Lower lobe of right lung (tissue), 2 donors: ENCODE results near the gene TBC1D22B. TPM values are rescaled to one million over a fixed set of nuclear protein-coding genes. Genes with fewer than 3 reads are reported as not detected.

ENCODE experiments used
- ATAC-seq, 2 donors: fragments of 200-7000 bp; cut with Tn5 transposase; one replicate each; pipeline ENCODE4 v1.9.1; 2020 to 2022; ENCODE audit warnings: mild to moderate bottlenecking in 2 of 2, moderate library complexity in 2 of 2
- DNase-seq: peaks from one replicate; pipeline ENCODE4 v3.0.0-alpha.2; 2020
- H3K27ac ChIP-seq: fragments of 200-600 bp; one replicate; pipeline ENCODE4 v1.8.0; 2022
- H3K27me3 ChIP-seq: fragments of 200-600 bp; one replicate; pipeline ENCODE4 v1.8.0; 2022; ENCODE audit warnings: low read depth
- H3K36me3 ChIP-seq: fragments of 200-600 bp; one replicate; pipeline ENCODE4 v1.8.0; 2022; ENCODE audit warnings: mild to moderate bottlenecking
- H3K4me1 ChIP-seq: fragments of 200-600 bp; one replicate; pipeline ENCODE4 v1.8.0; 2022
- H3K4me3 ChIP-seq: fragments of 200-600 bp; one replicate; pipeline ENCODE4 v1.8.0; 2022; ENCODE audit warnings: mild to moderate bottlenecking
- H3K9me3 ChIP-seq: fragments of 200-600 bp; one replicate; pipeline ENCODE4 v1.8.0; 2022
- intact Hi-C: fragments of 100-400 bp; cut with DNase I; formaldehyde crosslinking; loops from one replicate; pipeline ENCODE4 v1.11.0; 2022
- total RNA-seq: library from RNA; stranded (reverse); fragmentation: NEBNext Ultra II Directional; extraction: Animal tissue kit (Norgen Biotek cat#: 25700); gene quantifications from one replicate; pipeline ENCODE4 v1.2.1, GENCODE V29; 2021
- TF ChIP-seq, protein P1 (sequence below): fragments of 200-600 bp; IDR thresholded peaks from one replicate; pipeline ENCODE4 v1.8.0; 2022; ENCODE audit warnings: antibody characterized with exemption, mild to moderate bottlenecking
- donor health status: DM: no; HTN: yes; CAD: no; lungs with severe emphysema.

Gene TBC1D22B
- total RNA-seq, 1 donor from 2014 or later = 11.5 TPM

DNA sequence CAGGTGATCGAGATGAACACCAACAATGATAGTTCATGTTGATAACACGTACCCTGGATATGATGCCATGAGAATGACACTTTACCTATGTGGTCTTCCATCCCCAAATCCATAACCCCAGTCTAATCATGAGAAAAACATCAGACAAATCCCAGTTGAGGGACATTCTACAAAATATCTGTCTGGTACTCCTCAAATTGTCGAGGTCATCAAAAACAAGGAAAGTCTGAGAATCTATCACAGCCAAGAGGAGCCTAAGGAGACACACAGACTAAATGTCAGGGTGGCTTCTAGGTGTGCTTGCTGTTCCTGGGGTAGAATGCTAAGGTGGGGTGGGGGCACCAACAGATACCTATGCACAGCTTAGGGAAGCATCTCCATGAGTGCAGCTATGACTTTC, 93.5 kb downstream of the TBC1D22B start:
- H3K36me3 ChIP-seq = no peaks in the 10 kb centered on the region
- intact Hi-C loops = no loop called here
- TF ChIP-seq, protein P1, sequence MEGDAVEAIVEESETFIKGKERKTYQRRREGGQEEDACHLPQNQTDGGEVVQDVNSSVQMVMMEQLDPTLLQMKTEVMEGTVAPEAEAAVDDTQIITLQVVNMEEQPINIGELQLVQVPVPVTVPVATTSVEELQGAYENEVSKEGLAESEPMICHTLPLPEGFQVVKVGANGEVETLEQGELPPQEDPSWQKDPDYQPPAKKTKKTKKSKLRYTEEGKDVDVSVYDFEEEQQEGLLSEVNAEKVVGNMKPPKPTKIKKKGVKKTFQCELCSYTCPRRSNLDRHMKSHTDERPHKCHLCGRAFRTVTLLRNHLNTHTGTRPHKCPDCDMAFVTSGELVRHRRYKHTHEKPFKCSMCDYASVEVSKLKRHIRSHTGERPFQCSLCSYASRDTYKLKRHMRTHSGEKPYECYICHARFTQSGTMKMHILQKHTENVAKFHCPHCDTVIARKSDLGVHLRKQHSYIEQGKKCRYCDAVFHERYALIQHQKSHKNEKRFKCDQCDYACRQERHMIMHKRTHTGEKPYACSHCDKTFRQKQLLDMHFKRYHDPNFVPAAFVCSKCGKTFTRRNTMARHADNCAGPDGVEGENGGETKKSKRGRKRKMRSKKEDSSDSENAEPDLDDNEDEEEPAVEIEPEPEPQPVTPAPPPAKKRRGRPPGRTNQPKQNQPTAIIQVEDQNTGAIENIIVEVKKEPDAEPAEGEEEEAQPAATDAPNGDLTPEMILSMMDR = no peak
- H3K4me1 ChIP-seq = no peaks in the 10 kb centered on the region
- no peak overlapping the region for H3K27ac ChIP-seq
- no peak for ATAC-seq
- H3K4me3 ChIP-seq = no peak overlapping the region
- no peaks in the 10 kb centered on the region for H3K27me3 ChIP-seq
- DNase-seq = no peak
- no peaks in the 10 kb centered on the region for H3K9me3 ChIP-seq

DNA sequence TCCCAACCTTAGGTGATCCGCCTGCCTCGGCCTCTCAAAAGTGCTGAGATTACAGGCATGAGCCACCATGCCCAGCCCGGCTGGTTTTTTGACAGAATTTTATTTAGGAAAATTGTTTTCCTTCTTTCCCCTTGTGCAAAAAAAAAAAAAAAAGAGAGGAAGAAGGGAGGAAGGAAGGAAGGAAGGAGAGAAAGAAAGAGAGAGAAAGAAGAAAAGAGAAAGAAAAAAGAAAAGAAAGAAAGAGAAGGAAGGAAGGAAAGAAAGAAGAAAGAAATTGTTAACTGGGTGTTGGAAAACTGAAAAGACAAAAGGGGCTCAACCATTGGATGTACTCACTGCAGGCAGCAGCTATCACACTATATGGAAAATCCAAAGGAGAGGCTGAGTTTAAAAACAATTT, 94.8 kb downstream of the TBC1D22B start:
- intact Hi-C loops = no loop called here
- no peak overlapping the region for H3K27ac ChIP-seq
- no peaks in the 10 kb centered on the region for H3K27me3 ChIP-seq
- H3K4me1 ChIP-seq = no peaks in the 10 kb centered on the region
- H3K9me3 ChIP-seq = no peaks in the 10 kb centered on the region
- no peak overlapping the region for H3K4me3 ChIP-seq
- no peaks in the 10 kb centered on the region for H3K36me3 ChIP-seq
- ATAC-seq (no peak), DNase-seq (no peak)
- TF ChIP-seq, protein P1 = no peak

DNA sequence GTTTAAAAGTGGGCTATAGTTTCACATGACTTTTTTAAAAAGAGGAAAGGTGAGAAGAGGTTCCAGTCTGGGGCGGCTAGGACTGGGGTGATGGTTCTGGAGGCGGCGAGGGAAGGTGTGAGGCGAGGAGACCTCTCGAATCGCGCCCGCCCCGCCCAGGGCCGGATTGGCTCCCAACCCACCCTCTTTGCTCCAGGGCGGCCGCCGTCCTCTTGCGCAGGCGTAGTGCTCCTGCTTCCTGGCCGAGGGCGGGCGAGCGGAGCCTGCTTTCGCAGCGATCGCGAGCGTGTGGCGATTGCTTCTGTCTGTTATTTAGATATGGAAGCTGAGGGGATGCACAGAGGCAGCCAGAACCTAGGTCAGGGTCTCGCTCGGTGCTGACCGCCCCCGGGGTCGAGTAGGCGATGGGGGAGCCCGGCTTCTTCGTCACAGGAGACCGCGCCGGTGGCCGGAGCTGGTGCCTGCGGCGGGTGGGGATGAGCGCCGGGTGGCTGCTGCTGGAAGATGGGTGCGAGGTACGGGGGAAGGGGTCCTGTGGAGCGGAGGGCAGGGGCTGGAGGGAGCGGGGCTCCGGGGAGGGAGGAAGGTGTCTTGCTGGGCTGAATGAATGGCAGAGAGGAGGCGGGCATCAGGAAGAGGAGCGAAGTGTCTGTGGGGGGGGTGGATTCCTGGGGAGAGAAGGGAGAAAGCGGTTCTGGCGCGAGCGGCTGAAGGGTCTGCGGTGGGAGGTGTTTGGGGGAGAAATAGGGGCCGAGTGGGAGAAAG, 96.4 kb downstream of the TBC1D22B start, which contains the start of gene RNF8:
Gene RNF8, plus strand, starts transcription at position 223 of the 765 bp plus-strand sequence. Its CDS starts 182 bp downstream, at position 405.
- H3K27ac ChIP-seq = peak within 1 kb of the TSS; percentile 67

DNA sequence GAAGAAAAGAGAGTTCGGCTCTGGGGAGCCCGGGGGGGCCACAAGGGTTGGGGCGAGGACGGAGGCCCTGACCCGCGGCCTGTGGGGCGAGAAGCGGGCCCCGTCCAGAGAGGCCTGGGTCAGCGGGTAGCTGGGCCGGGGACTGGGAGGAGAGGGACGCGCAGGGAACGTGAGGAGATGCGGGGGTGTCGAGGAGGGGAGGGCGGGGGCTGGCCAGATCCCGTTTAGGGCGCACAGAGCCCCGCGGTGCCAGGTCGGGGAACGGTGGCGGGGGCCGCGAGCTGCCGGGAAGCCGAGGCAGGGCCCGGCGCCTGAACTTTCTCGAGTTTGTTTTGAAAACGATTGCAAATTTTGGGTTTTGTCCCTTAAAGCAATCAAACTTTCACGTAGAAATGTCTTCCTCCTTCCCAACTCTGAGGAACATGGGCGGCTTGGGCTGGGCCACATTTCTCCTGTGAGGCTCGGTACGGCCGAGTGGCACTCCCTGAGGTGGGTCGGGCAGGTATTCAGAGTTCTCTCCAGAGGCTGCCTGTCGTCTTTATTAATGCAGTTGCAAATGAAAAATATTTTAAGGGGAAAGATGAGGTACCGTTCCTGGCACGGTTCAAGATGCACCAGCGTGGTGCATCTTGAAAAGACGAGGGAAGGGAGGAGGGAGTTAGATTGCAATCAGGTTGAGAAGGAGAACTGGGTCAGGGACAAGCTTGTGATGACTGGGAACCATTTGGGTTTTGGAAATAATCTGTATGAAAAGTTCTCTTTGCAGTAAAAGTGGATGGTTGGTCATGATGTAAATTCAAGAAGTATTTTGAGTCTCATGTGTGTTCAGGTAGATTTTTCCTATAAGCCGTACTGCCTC, 97.2 kb downstream of the TBC1D22B start:
- H3K27ac ChIP-seq = peak overlapping the region; percentile 67
- DNase-seq (peak; percentile 59), ATAC-seq (peak; percentile 69 to 72)
- no peaks in the 10 kb centered on the region for H3K36me3 ChIP-seq
- H3K27me3 ChIP-seq = no peaks in the 10 kb centered on the region
- no peaks in the 10 kb centered on the region for H3K9me3 ChIP-seq
- intact Hi-C loops = no loop called here
- TF ChIP-seq, protein P1 = no peak
- H3K4me1 ChIP-seq = no peaks in the 10 kb centered on the region
- peak overlapping the region; percentile 94 for H3K4me3 ChIP-seq

More for the DNA sequence above, 96.4 kb downstream of the TBC1D22B start, which contains the start of gene RNF8:
- Histone ChIP-seq H3K9me3 (no peaks in the 10 kb centered on the region), H3K27me3 (no peaks in the 10 kb centered on the region), H3K4me1 (no peaks in the 10 kb centered on the region), H3K4me3 (peak within 1 kb of the TSS; percentile 94), H3K36me3 (no peaks in the 10 kb centered on the region)
- TF ChIP-seq, protein P1 = no peak
- peak; percentile 98 to 99 for ATAC-seq
- intact Hi-C loops = no loop called here
- DNase-seq = peak; percentile 95

DNA sequence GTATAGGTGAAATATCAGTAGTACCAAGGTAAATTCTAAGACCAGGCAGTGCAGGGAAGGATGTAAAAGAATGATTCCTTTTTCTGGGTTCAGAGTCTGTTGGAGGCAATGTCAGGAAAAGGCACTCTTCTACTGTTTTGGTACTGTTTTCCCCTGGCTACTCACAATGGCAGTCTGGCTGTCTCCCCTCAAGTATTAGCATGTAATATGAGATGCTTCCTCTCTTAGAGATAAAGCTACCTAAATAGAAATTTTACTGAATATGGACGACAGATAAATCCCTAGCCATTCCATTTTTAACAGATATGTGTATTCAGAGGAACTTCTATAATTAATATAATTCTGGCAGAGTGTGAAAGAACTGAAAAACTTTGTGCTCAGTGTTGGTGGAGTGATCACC, 99.7 kb downstream of the TBC1D22B start:
- TF ChIP-seq, protein P1 = no peak
- H3K4me3 ChIP-seq = no peak overlapping the region
- DNase-seq = no peak
- peaks cover 22% of the 10 kb centered on the region for H3K36me3 ChIP-seq
- H3K4me1 ChIP-seq = no peaks in the 10 kb centered on the region
- no peaks in the 10 kb centered on the region for H3K9me3 ChIP-seq
- intact Hi-C loops = no loop called here
- no peaks in the 10 kb centered on the region for H3K27me3 ChIP-seq
- H3K27ac ChIP-seq = no peak overlapping the region
- ATAC-seq = no peak
